SK-N-SH (cell line): Measurements from ENCODE around the gene MOBP. TPM values are rescaled to one million over a fixed set of nuclear protein-coding genes. Genes with fewer than 3 reads are reported as not detected.
A peak's percentile ranks its signal among the peaks of the same experiment; 100 is the strongest.

Source experiments
- CTCF ChIA-PET: fragments of 300-600, 350-600 bp; formaldehyde crosslinking; extraction: SDS; loops from one replicate; lab custom pipeline; 2021; lab: Yijun Ruan, JAX
- POLR2A ChIA-PET: fragments of 350-600 bp; sonication (Branson Sonifier 250); formaldehyde crosslinking; extraction: SDS; loops from one replicate; lab custom pipeline; 2020; ENCODE audit warnings: antibody characterized with exemption, inconsistent platforms; lab: Yijun Ruan, JAX
- DNase-seq: peaks from one replicate; pipeline ENCODE4 v3.0.0; 2012
- H2AFZ ChIP-seq: fragments of 200-600 bp; sonication (generic); 2 replicates; pipeline ENCODE4 v1.8.1; 2016; ENCODE audit warnings: antibody characterized with exemption, mild to moderate bottlenecking, low read depth
- H3F3A ChIP-seq: fragments of 200-600 bp; sonication (generic); replicated peaks from 2 replicates; pipeline ENCODE3; 2016; ENCODE audit warnings: antibody characterized with exemption, mild to moderate bottlenecking; ENCODE audit not compliant: insufficient read depth
- H3K27ac ChIP-seq, 2 experiments: fragments of 200-500 bp in 1 of 2; fragments of 200-600 bp in 1 of 2; sonication (Bioruptor generic) in 1 of 2; sonication (generic), shearing (Covaris generic) in 1 of 2; 2 replicates each; pipeline versions ENCODE4 v1.5.1 to v1.6.1; 2014 to 2016; ENCODE audit warnings: low read depth in 2 of 2, inconsistent platforms in 1 of 2, low read length in 1 of 2, mild to moderate bottlenecking in 1 of 2, mixed read lengths in 1 of 2
- H3K27me3 ChIP-seq: fragments of 200-600 bp; sonication (generic), shearing (Covaris generic); 2 replicates; pipeline ENCODE4 v1.6.1; 2016; ENCODE audit warnings: mixed run types; ENCODE audit not compliant: insufficient read depth
- H3K36me3 ChIP-seq, 2 experiments: fragments of 200-500 bp in 1 of 2; fragments of 200-600 bp in 1 of 2; sonication (Bioruptor generic) in 1 of 2; sonication (generic) in 1 of 2; replicated peaks in 1 of 2; 2 replicates each; pipeline versions ENCODE3 to v1.5.1; 2014 to 2016; ENCODE audit warnings: low read length in 1 of 2, mild to moderate bottlenecking in 1 of 2; ENCODE audit not compliant: insufficient read depth in 2 of 2, control insufficient read depth in 1 of 2
- H3K4me1 ChIP-seq, 2 experiments: fragments of 200-500 bp in 1 of 2; fragments of 200-600 bp in 1 of 2; sonication (Bioruptor generic) in 1 of 2; sonication (generic), shearing (Covaris generic) in 1 of 2; 2 replicates each; pipeline versions ENCODE4 v1.5.1 to v1.6.1; 2014 to 2016; ENCODE audit warnings: low read depth in 1 of 2, low read length in 1 of 2, mixed run types in 1 of 2; ENCODE audit not compliant: insufficient read depth in 2 of 2, control insufficient read depth in 1 of 2
- H3K4me2 ChIP-seq: fragments of 200-600 bp; sonication (generic), shearing (Covaris generic); 2 replicates; pipeline ENCODE4 v1.6.1; 2017; ENCODE audit warnings: mixed run types
- H3K4me3 ChIP-seq, 2 experiments: fragments of 200-500 bp in 1 of 2; fragments of 200-600 bp in 1 of 2; sonication (Bioruptor generic) in 1 of 2; sonication (generic), shearing (Covaris generic) in 1 of 2; 2 replicates each; pipeline versions ENCODE4 v1.5.1 to v1.8.1; 2014 to 2016; ENCODE audit warnings: low read depth in 2 of 2, inconsistent platforms in 1 of 2, low read length in 1 of 2, mild to moderate bottlenecking in 1 of 2, mixed read lengths in 1 of 2, moderate library complexity in 1 of 2
- H3K79me2 ChIP-seq: fragments of 200-600 bp; sonication (generic); 2 replicates; pipeline ENCODE4 v1.8.1; 2017; ENCODE audit warnings: mild to moderate bottlenecking; ENCODE audit not compliant: insufficient read depth
- H3K9ac ChIP-seq: fragments of 200-600 bp; sonication (generic); 2 replicates; pipeline ENCODE4 v1.6.1; 2017; ENCODE audit warnings: mixed run types
- H3K9me2 ChIP-seq: fragments of 200-600 bp; sonication (generic); 2 replicates; pipeline ENCODE4 v1.6.1; 2017; ENCODE audit warnings: mixed run types
- H3K9me3 ChIP-seq: fragments of 200-600 bp; sonication (generic); 2 replicates; pipeline ENCODE4 v1.6.1; 2017; ENCODE audit warnings: mixed run types, mild to moderate bottlenecking, moderate library complexity
- H4K20me1 ChIP-seq: fragments of 200-600 bp; sonication (generic); 2 replicates; pipeline ENCODE4 v1.6.1; 2017; ENCODE audit warnings: mild to moderate bottlenecking, mixed run types; ENCODE audit not compliant: insufficient read depth
- CHD2 ChIP-seq: fragments of 150-350 bp; IDR thresholded peaks from 2 replicates; pipeline ENCODE4 v1.6.1; 2018; ENCODE audit warnings: low read length; ENCODE audit not compliant: partially characterized antibody
- EP300 ChIP-seq, 2 experiments: IDR thresholded peaks; 2 replicates each; pipeline versions ENCODE4 v1.4.0 to v1.6.1; 2012; ENCODE audit warnings: borderline replicate concordance in 1 of 2, low read depth in 1 of 2, low read length in 1 of 2
- GABPA ChIP-seq: IDR thresholded peaks from 2 replicates; pipeline ENCODE4 v1.4.0; 2012; ENCODE audit warnings: low read depth, mild to moderate bottlenecking
- GATA2 ChIP-seq: sonication (generic); formaldehyde crosslinking; IDR thresholded peaks from 2 replicates; pipeline ENCODE4 v1.5.0; 2020; ENCODE audit warnings: mild to moderate bottlenecking, missing genetic modification reagents
- MEF2A ChIP-seq: IDR thresholded peaks from 2 replicates; pipeline ENCODE4 v1.4.0; 2012; ENCODE audit warnings: low read depth, borderline replicate concordance
- MXI1 ChIP-seq: IDR thresholded peaks from 2 replicates; pipeline ENCODE4 v1.6.1; 2012; ENCODE audit warnings: mild to moderate bottlenecking, low read depth, low read length, improper control_type of control experiment
- NRF1 ChIP-seq: IDR thresholded peaks from 2 replicates; pipeline ENCODE4 v1.6.1; 2012; ENCODE audit warnings: low read depth, mild to moderate bottlenecking, low read length
- POLR2AphosphoS5 ChIP-seq: IDR thresholded peaks from 2 replicates; pipeline ENCODE4 v1.6.1; 2012; ENCODE audit warnings: low read depth, low read length
- SIN3A ChIP-seq: IDR thresholded peaks from 2 replicates; pipeline ENCODE4 v1.6.1; 2012; ENCODE audit warnings: low read depth, mild to moderate bottlenecking, low read length, moderate library complexity, borderline replicate concordance
- TCF12 ChIP-seq: IDR thresholded peaks from 2 replicates; pipeline ENCODE4 v1.4.0; 2012
- YY1 ChIP-seq: IDR thresholded peaks from 2 replicates; pipeline ENCODE4 v1.4.0; 2012; ENCODE audit warnings: low read depth, mild to moderate bottlenecking
- WGBS: methylation state at CpG from one replicate; pipeline ENCODE4 v1.1.6; 2017; ENCODE audit warnings: low lambda C conversion rate; 5-methylcytosine and 5-hydroxymethylcytosine counted together
- polyA plus RNA-seq, 3 experiments: library from polyadenylated mRNA; depleted of rRNA; stranded (reverse); fragments of >200 nt; gene quantifications; 2 replicates each; pipeline ENCODE4 v1.2.3, GENCODE V29; 2012
- TF ChIP-seq, protein P1 (sequence below): IDR thresholded peaks from 2 replicates; pipeline ENCODE4 v1.4.0; 2012; ENCODE audit warnings: low read depth
- TF ChIP-seq, protein P2 (sequence below): IDR thresholded peaks from 2 replicates; pipeline ENCODE4 v1.4.0; 2012; ENCODE audit warnings: low read depth, borderline replicate concordance
- TF ChIP-seq, protein P3 (sequence below): fragments of 150-350 bp; IDR thresholded peaks from 2 replicates; pipeline ENCODE4 v1.6.1; 2016; ENCODE audit warnings: mild to moderate bottlenecking, low read depth, low read length
- TF ChIP-seq, protein P4 (sequence below): IDR thresholded peaks from 2 replicates; pipeline ENCODE4; 2012
- TF ChIP-seq, protein P5 (sequence below): fragments of 200-600 bp; sonication (generic); IDR thresholded peaks from 2 replicates; pipeline ENCODE4 v1.6.1; 2017; ENCODE audit warnings: antibody characterized with exemption, mild to moderate bottlenecking, moderate library complexity
- TF ChIP-seq, protein P6 (sequence below): fragments of 150-350 bp; IDR thresholded peaks from 2 replicates; pipeline ENCODE4 v1.6.1; 2017; ENCODE audit warnings: antibody characterized with exemption, low read length, low read depth, borderline replicate concordance

Gene MOBP
- polyA plus RNA-seq, 1 of the 3 experiments (the other 2 are of a cell fraction): not detected

DNA sequence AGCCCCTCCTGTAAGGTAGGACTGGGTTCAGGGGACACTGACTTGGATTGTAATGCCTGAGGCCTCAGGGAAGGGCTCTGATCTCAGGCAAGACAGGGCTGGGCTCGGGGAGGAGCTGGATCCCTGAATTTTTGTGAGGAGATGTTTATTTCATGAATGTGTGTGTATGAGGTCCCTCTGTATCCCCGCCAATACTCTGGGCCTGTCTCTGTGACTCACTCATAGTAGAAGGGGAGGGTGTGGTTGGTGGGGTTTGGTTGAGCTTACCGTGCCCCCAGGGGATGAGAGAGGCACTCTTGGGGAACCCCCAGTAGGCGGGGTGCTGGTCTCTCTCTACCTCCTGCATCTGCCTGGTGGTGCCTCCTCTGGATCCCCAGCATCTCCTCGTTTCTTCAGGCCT lies 32.9 kb upstream of the MOBP start:
- DNase-seq: no peak
- 45% methylated on average over 2 of the region's 5 CpGs for WGBS
- CTCF ChIA-PET: interaction anchor here (0.9 to 3.6 kb wide), 3 partner anchors 13 to 757 kb away, joined by 3 to 16 read pairs (median 3); no protein-coding TSS in a partner anchor

DNA sequence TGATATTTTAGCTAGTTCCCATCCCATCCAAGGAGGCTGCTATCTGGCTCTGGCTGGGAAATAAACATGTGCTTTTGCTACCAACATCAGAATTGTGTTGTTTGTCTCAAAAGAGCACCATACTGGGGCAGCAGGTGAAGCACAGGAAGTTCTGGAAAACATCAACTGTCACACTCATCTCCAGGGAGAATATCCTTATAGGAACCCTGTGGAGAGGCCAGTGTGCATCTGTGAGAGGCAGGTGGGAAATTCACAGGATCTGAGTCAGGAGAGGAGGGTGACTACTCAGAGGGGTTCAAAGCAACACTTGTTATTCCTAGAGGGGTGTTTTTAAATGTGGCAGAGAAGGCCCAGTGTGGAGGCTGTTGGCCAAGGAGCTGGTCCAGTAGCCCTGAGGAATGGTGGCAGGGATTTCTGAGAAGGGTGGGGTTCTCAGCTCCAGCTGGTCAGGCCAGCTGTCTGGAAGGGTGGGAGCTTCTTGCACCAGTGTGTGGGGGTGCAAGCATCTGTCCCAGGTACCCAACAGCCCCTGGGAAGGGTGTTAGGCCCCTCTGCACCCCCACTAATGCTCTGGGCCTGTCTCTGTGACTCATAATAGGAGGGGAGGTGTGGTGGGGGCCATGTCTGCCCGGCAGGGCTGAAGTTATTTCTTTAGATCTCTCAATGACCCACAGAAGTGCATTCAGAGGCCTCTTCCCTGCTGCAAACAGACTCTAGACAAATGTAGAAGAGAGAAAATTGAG lies 32.3 kb upstream of the MOBP start:
- Histone ChIP-seq H4K20me1 (no peaks in the 10 kb centered on the region), H3F3A (no peaks in the 10 kb centered on the region), H3K4me2 (no peak overlapping the region), H3K9me2 (no peaks in the 10 kb centered on the region), H2AFZ (0 out of 2 replicates have a peak overlapping the region, but pooled peaks have one; percentile 46), H3K4me3 (no peak overlapping the region), H3K27ac (no peak overlapping the region), H3K27me3 (no peaks in the 10 kb centered on the region), H3K36me3 (no peaks in the 10 kb centered on the region), H3K79me2 (no peaks in the 10 kb centered on the region), H3K4me1 (peaks cover 0 to 14% of the 10 kb centered on the region in 2 experiments; a peak in 1 of 4 replicates), H3K9me3 (no peaks in the 10 kb centered on the region), H3K9ac (no peak overlapping the region)
- CTCF ChIA-PET: interaction anchor here (0.9 to 3.6 kb wide), 3 partner anchors 12 to 756 kb away, joined by 3 to 16 read pairs (median 3); no protein-coding TSS in a partner anchor
- POLR2A ChIA-PET: interaction anchor here (1.6 kb wide), 1 partner anchor 28 kb away, joined by 4 read pairs; no protein-coding TSS in a partner anchor
- WGBS: no CpG with 5 or more reads among the region's 1 CpG
- TF ChIP-seq SIN3A (no peak), EP300 (IDR thresholded peaks at IDR 0.05; ENCODE audit: borderline replicate concordance in 1 of 2, low read depth in 1 of 2, low read length in 1 of 2) (no peak), MEF2A (no peak), CHD2 (no peak), TCF12 (peak; percentile 77), NRF1 (no peak), GATA2 (CRISPR knock-in tag) (no peak)
- TF ChIP-seq, protein P1, sequence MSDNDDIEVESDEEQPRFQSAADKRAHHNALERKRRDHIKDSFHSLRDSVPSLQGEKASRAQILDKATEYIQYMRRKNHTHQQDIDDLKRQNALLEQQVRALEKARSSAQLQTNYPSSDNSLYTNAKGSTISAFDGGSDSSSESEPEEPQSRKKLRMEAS: no peak
- TF ChIP-seq, protein P2, sequence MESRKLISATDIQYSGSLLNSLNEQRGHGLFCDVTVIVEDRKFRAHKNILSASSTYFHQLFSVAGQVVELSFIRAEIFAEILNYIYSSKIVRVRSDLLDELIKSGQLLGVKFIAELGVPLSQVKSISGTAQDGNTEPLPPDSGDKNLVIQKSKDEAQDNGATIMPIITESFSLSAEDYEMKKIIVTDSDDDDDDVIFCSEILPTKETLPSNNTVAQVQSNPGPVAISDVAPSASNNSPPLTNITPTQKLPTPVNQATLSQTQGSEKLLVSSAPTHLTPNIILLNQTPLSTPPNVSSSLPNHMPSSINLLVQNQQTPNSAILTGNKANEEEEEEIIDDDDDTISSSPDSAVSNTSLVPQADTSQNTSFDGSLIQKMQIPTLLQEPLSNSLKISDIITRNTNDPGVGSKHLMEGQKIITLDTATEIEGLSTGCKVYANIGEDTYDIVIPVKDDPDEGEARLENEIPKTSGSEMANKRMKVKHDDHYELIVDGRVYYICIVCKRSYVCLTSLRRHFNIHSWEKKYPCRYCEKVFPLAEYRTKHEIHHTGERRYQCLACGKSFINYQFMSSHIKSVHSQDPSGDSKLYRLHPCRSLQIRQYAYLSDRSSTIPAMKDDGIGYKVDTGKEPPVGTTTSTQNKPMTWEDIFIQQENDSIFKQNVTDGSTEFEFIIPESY: no peak
- TF ChIP-seq, protein P3, sequence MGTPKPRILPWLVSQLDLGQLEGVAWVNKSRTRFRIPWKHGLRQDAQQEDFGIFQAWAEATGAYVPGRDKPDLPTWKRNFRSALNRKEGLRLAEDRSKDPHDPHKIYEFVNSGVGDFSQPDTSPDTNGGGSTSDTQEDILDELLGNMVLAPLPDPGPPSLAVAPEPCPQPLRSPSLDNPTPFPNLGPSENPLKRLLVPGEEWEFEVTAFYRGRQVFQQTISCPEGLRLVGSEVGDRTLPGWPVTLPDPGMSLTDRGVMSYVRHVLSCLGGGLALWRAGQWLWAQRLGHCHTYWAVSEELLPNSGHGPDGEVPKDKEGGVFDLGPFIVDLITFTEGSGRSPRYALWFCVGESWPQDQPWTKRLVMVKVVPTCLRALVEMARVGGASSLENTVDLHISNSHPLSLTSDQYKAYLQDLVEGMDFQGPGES: no peak
- TF ChIP-seq, protein P4, sequence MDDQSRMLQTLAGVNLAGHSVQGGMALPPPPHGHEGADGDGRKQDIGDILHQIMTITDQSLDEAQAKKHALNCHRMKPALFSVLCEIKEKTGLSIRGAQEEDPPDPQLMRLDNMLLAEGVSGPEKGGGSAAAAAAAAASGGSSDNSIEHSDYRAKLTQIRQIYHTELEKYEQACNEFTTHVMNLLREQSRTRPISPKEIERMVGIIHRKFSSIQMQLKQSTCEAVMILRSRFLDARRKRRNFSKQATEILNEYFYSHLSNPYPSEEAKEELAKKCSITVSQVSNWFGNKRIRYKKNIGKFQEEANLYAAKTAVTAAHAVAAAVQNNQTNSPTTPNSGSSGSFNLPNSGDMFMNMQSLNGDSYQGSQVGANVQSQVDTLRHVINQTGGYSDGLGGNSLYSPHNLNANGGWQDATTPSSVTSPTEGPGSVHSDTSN: 0 out of 2 replicates have a peak, but pooled peaks have one; percentile 37
- TF ChIP-seq, protein P5, sequence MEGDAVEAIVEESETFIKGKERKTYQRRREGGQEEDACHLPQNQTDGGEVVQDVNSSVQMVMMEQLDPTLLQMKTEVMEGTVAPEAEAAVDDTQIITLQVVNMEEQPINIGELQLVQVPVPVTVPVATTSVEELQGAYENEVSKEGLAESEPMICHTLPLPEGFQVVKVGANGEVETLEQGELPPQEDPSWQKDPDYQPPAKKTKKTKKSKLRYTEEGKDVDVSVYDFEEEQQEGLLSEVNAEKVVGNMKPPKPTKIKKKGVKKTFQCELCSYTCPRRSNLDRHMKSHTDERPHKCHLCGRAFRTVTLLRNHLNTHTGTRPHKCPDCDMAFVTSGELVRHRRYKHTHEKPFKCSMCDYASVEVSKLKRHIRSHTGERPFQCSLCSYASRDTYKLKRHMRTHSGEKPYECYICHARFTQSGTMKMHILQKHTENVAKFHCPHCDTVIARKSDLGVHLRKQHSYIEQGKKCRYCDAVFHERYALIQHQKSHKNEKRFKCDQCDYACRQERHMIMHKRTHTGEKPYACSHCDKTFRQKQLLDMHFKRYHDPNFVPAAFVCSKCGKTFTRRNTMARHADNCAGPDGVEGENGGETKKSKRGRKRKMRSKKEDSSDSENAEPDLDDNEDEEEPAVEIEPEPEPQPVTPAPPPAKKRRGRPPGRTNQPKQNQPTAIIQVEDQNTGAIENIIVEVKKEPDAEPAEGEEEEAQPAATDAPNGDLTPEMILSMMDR: no peak
- DNase-seq: no peak

More for the DNA sequence above, 32.9 kb upstream of the MOBP start:
- Histone ChIP-seq H3K79me2 (no peaks in the 10 kb centered on the region), H3K36me3 (no peaks in the 10 kb centered on the region), H3F3A (no peaks in the 10 kb centered on the region), H2AFZ (0 out of 2 replicates have a peak overlapping the region, but pooled peaks have one; percentile 46), H3K27me3 (no peaks in the 10 kb centered on the region), H3K4me1 (peaks cover 0 to 14% of the 10 kb centered on the region in 2 experiments; a peak in 1 of 4 replicates), H3K9me2 (no peaks in the 10 kb centered on the region), H3K9me3 (no peaks in the 10 kb centered on the region), H3K4me2 (no peak overlapping the region), H4K20me1 (no peaks in the 10 kb centered on the region), H3K9ac (no peak overlapping the region), H3K27ac (no peak overlapping the region), H3K4me3 (no peak overlapping the region)
- POLR2A ChIA-PET: interaction anchor here (1.6 kb wide), 1 partner anchor 27 kb away, joined by 4 read pairs; no protein-coding TSS in a partner anchor
- TF ChIP-seq, protein P6, sequence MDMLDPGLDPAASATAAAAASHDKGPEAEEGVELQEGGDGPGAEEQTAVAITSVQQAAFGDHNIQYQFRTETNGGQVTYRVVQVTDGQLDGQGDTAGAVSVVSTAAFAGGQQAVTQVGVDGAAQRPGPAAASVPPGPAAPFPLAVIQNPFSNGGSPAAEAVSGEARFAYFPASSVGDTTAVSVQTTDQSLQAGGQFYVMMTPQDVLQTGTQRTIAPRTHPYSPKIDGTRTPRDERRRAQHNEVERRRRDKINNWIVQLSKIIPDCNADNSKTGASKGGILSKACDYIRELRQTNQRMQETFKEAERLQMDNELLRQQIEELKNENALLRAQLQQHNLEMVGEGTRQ: no peak
- TF ChIP-seq GABPA (no peak), POLR2AphosphoS5 (no peak), YY1 (no peak), MXI1 (no peak)
